ENCODE data around the gene SYT2. TPM values are rescaled to one million over a fixed set of nuclear protein-coding genes. Genes with fewer than 3 reads are reported as not detected.

Gene SYT2
- total RNA-seq, 1 donor from 2014 or later: not detected

DNA sequence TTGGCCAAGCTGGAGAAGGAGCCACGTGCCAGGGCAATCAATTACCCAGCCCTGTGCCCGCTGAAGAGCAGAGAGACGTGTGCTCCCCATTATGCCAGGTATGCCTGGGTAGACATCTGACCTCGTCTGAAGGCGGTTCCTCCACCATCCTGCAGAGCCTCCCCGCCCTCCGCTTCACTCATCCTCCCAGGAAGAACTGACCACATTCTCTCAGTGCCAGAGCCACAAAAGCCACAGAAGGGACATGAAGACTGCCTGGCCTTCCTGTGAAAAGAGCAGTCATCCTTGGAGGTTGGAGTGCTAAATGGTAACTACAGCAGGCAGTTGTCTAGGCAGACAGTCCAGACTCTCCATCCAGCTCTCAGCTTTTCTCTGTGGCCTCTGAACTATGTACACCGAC is 12.0 kb downstream of the SYT2 start:
- Mint-ChIP-seq H3K36me3 (ENCODE audit: low read depth) (no peaks in the 10 kb centered on the region), H3K27me3 (ENCODE audit: low read depth) (peaks cover 21% of the 10 kb centered on the region), H3K9me3 (no peaks in the 10 kb centered on the region), H3K4me3 (ENCODE audit: low read depth) (no peak overlapping the region), H3K27ac (no peak overlapping the region), H3K4me1 (ENCODE audit: low read depth) (peaks cover 5% of the 10 kb centered on the region)
- DNase-seq (ENCODE audit: low spot score): no peak
- intact Hi-C loops (cut with micrococcal nuclease): no loop called here

DNA sequence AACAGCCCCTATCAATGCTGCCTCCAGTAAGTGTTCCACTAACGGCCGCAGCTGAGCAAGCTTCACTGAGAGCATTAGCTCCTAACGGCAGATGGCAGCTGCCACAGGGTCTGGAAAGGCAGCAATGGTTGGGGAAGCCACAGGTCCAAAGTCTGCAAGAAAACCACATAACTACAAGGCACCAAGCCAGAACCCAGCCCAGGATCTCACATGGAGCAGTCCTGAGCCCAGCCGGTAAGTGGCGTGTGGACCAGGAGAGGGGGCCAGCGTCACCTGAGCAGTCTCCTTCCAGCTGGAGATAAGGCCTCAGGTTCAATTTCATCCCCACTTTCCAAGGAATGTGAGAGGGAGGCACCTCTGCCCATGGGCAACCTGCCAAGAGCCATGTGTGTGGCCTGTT is 13.2 kb downstream of the SYT2 start:
- no peak for DNase-seq (ENCODE audit: low spot score)
- H3K27ac Mint-ChIP-seq: no peak overlapping the region
- H3K36me3 Mint-ChIP-seq (ENCODE audit: low read depth): no peaks in the 10 kb centered on the region
- no peak overlapping the region for H3K4me3 Mint-ChIP-seq (ENCODE audit: low read depth)
- peaks cover 5% of the 10 kb centered on the region for H3K4me1 Mint-ChIP-seq (ENCODE audit: low read depth)
- intact Hi-C loops (cut with micrococcal nuclease): no loop called here
- H3K27me3 Mint-ChIP-seq (ENCODE audit: low read depth): peaks cover 19% of the 10 kb centered on the region
- H3K9me3 Mint-ChIP-seq: no peaks in the 10 kb centered on the region

DNA sequence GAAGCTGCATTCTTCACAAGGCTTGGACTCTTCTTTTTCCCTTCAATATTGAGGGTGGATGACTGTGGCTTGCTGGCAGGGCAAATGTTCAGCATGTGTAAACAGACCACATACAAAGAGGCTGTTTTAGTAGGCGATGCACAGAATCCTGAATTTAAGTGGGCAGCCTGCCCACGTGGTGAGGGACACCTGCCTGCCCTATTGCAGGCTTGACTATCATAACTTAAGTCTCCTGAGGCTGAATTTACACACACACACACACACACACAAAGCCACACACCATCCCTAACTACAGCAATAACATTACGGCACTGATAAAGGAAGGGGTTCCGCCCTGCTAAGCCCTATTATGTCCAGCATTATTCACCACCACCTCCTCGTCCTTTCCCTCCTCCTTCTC is 15.9 kb downstream of the SYT2 start:
- Mint-ChIP-seq H3K4me1 (ENCODE audit: low read depth) (peaks cover 5% of the 10 kb centered on the region), H3K4me3 (ENCODE audit: low read depth) (no peak overlapping the region), H3K27ac (no peak overlapping the region), H3K27me3 (ENCODE audit: low read depth) (peaks cover 16% of the 10 kb centered on the region), H3K9me3 (no peaks in the 10 kb centered on the region), H3K36me3 (ENCODE audit: low read depth) (no peaks in the 10 kb centered on the region)
- intact Hi-C loops (cut with micrococcal nuclease): no loop called here
- DNase-seq (ENCODE audit: low spot score): no peak

DNA sequence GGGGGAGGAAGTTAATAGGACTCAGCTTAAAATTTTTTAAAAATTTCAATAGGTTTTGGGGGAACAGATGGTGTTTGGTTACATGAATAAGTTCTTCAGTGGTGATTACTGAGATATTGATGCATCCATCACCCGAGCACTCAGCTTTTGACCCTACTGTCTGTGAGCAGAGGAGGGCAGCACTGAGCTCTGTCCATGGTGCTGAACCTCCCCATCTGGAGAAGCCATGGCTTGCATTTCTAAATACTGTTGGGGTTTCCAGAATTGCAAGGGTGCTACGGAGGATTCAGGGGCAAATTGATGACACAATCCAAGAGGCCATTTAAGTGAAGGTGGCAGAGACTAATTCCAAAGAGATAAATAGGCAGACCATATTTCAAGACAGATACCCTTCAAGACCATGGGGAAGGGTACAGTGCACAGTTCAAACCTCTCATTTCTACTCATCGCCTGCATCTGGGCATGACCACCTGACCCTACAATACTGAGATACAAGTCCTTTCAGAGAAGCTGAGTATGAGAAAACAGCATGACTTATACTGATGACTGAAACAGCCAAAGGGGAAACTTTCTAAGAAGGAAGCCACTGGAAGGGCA is 17.2 kb downstream of the SYT2 start:
- no peak overlapping the region for H3K27ac Mint-ChIP-seq
- H3K4me1 Mint-ChIP-seq (ENCODE audit: low read depth): no peaks in the 10 kb centered on the region
- DNase-seq (ENCODE audit: low spot score): peak; percentile 51
- peaks cover 9% of the 10 kb centered on the region for H3K27me3 Mint-ChIP-seq (ENCODE audit: low read depth)
- intact Hi-C loops (cut with micrococcal nuclease): no loop called here
- H3K9me3 Mint-ChIP-seq: no peaks in the 10 kb centered on the region
- H3K4me3 Mint-ChIP-seq (ENCODE audit: low read depth): no peak overlapping the region
- no peaks in the 10 kb centered on the region for H3K36me3 Mint-ChIP-seq (ENCODE audit: low read depth)

DNA sequence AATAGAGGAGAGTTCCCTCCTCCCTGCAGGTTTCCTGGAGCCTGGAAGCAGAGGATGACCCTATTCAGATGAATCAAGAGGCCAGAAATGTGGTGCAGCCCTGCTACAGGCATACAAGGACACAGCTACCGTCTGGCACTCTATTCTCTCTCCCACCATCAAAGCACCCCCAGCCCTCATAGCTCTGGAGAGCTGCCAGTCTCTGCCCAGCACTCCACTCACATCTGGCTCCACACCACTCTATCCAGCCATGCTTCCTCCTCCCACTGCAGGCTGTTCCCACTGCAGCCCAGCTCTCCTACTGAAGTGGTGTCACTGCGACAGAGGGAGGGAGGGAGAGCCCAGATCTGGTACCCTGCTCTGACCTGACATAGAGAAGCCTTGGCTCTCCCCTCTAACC is 18.4 kb downstream of the SYT2 start:
- Mint-ChIP-seq H3K36me3 (ENCODE audit: low read depth) (no peaks in the 10 kb centered on the region), H3K27ac (no peak overlapping the region), H3K4me3 (ENCODE audit: low read depth) (no peak overlapping the region), H3K4me1 (ENCODE audit: low read depth) (no peaks in the 10 kb centered on the region), H3K27me3 (ENCODE audit: low read depth) (peaks cover 6% of the 10 kb centered on the region), H3K9me3 (no peaks in the 10 kb centered on the region)
- intact Hi-C loops (cut with micrococcal nuclease): no loop called here
- no peak for DNase-seq (ENCODE audit: low spot score)

DNA sequence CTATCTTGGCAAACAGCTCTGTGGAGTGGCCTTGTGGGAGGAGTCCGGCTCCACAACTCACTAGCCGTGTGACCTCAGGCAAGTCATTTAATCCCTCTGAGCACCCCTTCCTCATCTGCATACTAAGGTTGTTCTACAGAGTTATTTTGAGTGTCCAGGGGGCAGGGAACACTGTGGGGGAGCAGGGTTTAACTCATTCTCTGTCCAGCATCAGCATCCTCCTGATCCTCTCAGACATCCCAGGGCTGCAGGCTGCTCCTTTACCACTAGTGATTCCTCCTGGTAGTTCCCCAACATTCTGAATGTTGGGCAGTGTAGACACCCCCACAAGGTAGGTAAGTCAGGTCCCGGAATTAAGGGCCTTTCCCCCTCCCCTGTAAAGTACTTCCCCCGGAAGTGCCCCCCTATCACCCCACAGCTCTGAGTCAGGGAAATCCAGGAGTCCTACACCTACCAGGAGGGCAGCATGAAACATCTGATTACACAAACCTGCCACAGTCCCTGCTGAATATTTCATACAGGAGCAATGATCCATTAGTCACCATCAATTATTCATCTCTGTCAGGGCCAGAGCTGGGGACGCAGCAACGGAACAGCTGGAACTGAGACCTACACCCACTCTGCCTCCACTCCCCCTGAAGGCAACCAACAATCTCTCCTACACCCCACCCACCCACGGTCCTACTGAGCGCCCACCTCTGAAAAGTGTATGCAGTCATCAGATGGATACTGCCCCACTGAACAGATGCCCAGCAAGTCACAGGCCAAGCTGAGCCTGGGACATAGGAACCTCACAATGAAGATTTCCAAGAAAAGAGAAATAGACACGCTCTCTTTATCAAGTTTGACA is 20.5 kb downstream of the SYT2 start:
- Mint-ChIP-seq H3K27ac (no peak overlapping the region), H3K27me3 (ENCODE audit: low read depth) (peaks cover 4% of the 10 kb centered on the region), H3K4me1 (ENCODE audit: low read depth) (no peaks in the 10 kb centered on the region), H3K36me3 (ENCODE audit: low read depth) (no peaks in the 10 kb centered on the region), H3K4me3 (ENCODE audit: low read depth) (no peak overlapping the region), H3K9me3 (no peaks in the 10 kb centered on the region)
- intact Hi-C loops (cut with micrococcal nuclease): no loop called here
- no peak for DNase-seq (ENCODE audit: low spot score)

DNA sequence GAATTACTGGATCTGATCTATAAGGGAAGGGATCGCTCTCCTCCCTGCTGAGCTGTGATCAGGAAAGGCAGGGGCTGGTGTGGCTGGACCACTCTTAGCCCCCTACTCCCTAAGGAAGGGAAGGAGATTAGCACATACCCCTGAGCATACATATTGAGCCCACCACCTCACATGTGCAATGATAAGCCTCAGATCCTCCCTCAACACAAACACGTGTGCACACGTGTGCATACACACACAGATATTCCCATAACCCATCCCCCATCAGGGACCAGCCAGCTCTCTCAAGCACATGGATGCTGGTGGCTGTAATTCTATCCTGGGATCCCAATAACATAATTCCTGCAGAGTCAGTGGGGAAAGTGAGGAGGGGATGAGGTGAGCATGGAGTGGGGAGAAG is 21.2 kb downstream of the SYT2 start:
- H3K27ac Mint-ChIP-seq: no peak overlapping the region
- intact Hi-C loops (cut with micrococcal nuclease): no loop called here
- peaks cover 6% of the 10 kb centered on the region for H3K27me3 Mint-ChIP-seq (ENCODE audit: low read depth)
- H3K36me3 Mint-ChIP-seq (ENCODE audit: low read depth): no peaks in the 10 kb centered on the region
- no peaks in the 10 kb centered on the region for H3K9me3 Mint-ChIP-seq
- no peak overlapping the region for H3K4me3 Mint-ChIP-seq (ENCODE audit: low read depth)
- H3K4me1 Mint-ChIP-seq (ENCODE audit: low read depth): no peaks in the 10 kb centered on the region
- DNase-seq (ENCODE audit: low spot score): no peak

GRCh38 chr1:202688401-202688800 is 21.9 kb downstream of the SYT2 start:
- Mint-ChIP-seq H3K36me3 (ENCODE audit: low read depth) (no peaks in the 10 kb centered on the region), H3K4me3 (ENCODE audit: low read depth) (no peak overlapping the region), H3K27me3 (ENCODE audit: low read depth) (peaks cover 7% of the 10 kb centered on the region), H3K4me1 (ENCODE audit: low read depth) (no peaks in the 10 kb centered on the region), H3K9me3 (no peaks in the 10 kb centered on the region), H3K27ac (no peak overlapping the region)
- intact Hi-C loops (cut with micrococcal nuclease): no loop called here
- no peak for DNase-seq (ENCODE audit: low spot score)

DNA sequence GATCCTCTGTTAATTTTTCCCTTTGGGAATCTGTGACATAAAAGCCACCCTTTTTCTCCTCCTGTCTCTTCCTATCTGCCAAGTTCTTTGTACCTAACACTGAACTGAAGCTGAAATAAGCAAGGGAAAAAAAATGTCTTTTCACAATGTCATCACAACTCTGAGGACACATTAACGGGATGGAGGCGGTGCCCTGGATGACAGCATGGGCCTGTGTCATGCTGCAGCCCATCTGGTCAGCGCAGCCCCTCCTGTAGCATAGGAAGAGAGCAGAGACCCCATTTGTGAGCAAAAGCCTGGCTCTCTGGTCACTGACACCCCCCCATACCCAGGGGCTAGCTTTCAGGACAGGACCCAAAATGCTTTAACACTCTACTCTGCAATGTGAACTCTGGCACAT is 22.5 kb downstream of the SYT2 start:
- no peak for DNase-seq (ENCODE audit: low spot score)
- intact Hi-C loops (cut with micrococcal nuclease): no loop called here
- Mint-ChIP-seq H3K36me3 (ENCODE audit: low read depth) (no peaks in the 10 kb centered on the region), H3K4me3 (ENCODE audit: low read depth) (no peak overlapping the region), H3K27ac (no peak overlapping the region), H3K27me3 (ENCODE audit: low read depth) (peaks cover 6% of the 10 kb centered on the region), H3K4me1 (ENCODE audit: low read depth) (no peaks in the 10 kb centered on the region), H3K9me3 (no peaks in the 10 kb centered on the region)

DNA sequence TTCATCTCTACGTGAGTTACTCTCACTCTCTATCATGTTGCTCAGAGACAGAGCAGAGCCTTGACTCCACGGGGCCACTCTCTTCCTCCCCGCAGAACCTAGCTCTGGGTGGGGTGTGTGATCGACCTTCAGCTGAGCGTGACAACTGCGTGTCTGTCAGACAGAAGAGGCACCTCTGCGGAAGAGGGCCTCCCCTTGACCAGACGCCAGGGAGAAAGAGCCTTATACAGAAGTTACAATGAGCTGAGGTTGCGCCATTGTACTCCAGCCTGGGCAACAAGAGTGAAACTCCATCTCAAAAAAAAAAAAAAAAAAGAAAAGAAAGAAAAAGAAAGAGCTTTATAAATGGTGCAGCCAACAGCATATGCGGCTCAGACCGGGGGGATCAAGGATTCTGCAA is 22.9 kb downstream of the SYT2 start:
- Mint-ChIP-seq H3K27ac (no peak overlapping the region), H3K36me3 (ENCODE audit: low read depth) (no peaks in the 10 kb centered on the region), H3K4me3 (ENCODE audit: low read depth) (no peak overlapping the region), H3K9me3 (no peaks in the 10 kb centered on the region), H3K27me3 (ENCODE audit: low read depth) (peaks cover 8% of the 10 kb centered on the region), H3K4me1 (ENCODE audit: low read depth) (no peaks in the 10 kb centered on the region)
- no peak for DNase-seq (ENCODE audit: low spot score)
- intact Hi-C loops (cut with micrococcal nuclease): no loop called here

GRCh38 chr1:202685641-202686040 is 24.6 kb downstream of the SYT2 start:
- H3K4me1 Mint-ChIP-seq (ENCODE audit: low read depth): no peaks in the 10 kb centered on the region
- H3K27me3 Mint-ChIP-seq (ENCODE audit: low read depth): peaks cover 8% of the 10 kb centered on the region
- H3K4me3 Mint-ChIP-seq (ENCODE audit: low read depth): no peak overlapping the region
- intact Hi-C loops (cut with micrococcal nuclease): no loop called here
- no peak overlapping the region for H3K27ac Mint-ChIP-seq
- no peaks in the 10 kb centered on the region for H3K9me3 Mint-ChIP-seq
- DNase-seq (ENCODE audit: low spot score): no peak
- H3K36me3 Mint-ChIP-seq (ENCODE audit: low read depth): no peaks in the 10 kb centered on the region

GRCh38 chr1:202684716-202685115 is 25.5 kb downstream of the SYT2 start:
- no peak overlapping the region for H3K27ac Mint-ChIP-seq
- no peaks in the 10 kb centered on the region for H3K4me1 Mint-ChIP-seq (ENCODE audit: low read depth)
- H3K36me3 Mint-ChIP-seq (ENCODE audit: low read depth): no peaks in the 10 kb centered on the region
- no peak for DNase-seq (ENCODE audit: low spot score)
- H3K27me3 Mint-ChIP-seq (ENCODE audit: low read depth): peaks cover 11% of the 10 kb centered on the region
- intact Hi-C loops (cut with micrococcal nuclease): no loop called here
- H3K4me3 Mint-ChIP-seq (ENCODE audit: low read depth): no peak overlapping the region
- no peaks in the 10 kb centered on the region for H3K9me3 Mint-ChIP-seq

DNA sequence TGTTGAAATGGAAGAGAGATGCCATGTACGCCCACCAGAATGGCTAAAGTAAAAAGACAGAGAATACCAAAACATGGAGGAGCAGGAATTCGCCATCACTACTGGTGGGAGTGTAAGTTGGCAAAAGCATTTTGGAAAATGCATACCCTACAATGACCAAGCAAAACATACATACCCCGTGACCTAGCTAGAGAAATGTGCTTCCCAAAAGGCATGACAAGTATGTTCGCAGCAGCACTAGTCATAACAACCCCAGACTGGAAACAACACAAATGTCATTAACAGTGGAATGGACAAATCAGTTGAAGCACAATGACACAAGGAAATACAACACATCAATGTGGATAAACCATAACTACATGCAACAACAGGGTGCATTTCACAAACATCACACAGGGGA is 27.2 kb downstream of the SYT2 start:
- intact Hi-C loops (cut with micrococcal nuclease): no loop called here
- no peaks in the 10 kb centered on the region for H3K9me3 Mint-ChIP-seq
- no peaks in the 10 kb centered on the region for H3K36me3 Mint-ChIP-seq (ENCODE audit: low read depth)
- H3K27me3 Mint-ChIP-seq (ENCODE audit: low read depth): peaks cover 17% of the 10 kb centered on the region
- H3K27ac Mint-ChIP-seq: no peak overlapping the region
- no peak for DNase-seq (ENCODE audit: low spot score)
- no peaks in the 10 kb centered on the region for H3K4me1 Mint-ChIP-seq (ENCODE audit: low read depth)
- H3K4me3 Mint-ChIP-seq (ENCODE audit: low read depth): no peak overlapping the region

Measured in activated T-helper 2 cell treated with anti-CD3 and anti-CD28 coated beads, Interferon-gamma antibody, Interleukin-2, Interleukin-4, amounts not matched to agents 10 μg/mL and 5 μg/mL and 100 μg/mL, durations not matched to agents 14 hours and 24 hours and 36 hours (primary cell).